Effector CD4-positive, alpha-beta T cell (primary cell): ENCODE data around the gene SLPI.

Experiments used
- DNase-seq: peaks from one replicate; pipeline ENCODE4 v3.0.0-alpha.2; 2020

SLPI gene

DNA sequence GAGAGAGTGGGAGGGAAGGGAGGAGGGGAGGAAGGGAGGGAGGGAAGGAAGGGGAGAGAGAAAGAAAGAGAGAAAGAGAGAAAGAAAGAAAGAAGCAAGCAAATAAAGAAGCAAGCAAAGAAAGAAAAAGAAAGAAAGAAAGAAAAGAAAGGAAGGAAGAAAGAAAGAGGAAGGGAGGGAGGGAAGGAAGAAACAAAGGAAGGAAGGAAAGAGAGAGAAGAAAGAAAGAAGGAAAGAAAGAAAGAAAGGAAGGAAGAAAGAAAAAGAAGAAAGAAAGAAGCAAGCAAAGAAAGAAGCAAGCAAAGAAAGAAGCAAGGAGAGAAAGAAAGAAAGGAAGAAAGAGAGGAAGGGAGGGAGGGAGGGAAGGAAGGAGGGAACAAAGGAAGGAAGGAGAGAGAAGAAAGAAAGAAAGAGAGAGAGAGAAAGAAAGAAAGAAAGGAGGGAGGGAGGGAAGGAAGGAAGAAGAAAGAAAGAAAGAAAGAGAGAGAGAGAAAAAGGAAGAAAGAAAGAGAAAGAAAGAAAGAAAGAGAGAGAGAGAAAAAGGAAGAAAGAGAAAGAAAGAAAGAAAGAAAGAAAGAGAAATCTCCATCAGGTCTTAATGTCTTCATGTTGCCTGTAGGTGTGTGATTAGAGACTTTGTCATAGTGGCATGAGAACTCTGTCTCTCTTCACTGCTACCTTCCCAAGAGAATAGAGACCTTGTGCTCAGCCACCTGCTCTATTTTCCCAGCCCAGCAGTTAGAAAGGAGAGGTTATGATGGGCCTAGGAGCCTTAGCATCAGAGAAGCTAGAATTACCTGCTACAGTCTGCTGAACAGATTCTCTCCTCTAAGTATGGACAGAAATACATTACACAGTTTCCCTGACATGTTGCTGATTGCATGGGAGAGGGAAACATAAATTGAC, 42.5 kb downstream of the SLPI start:
- no peak for DNase-seq

DNA sequence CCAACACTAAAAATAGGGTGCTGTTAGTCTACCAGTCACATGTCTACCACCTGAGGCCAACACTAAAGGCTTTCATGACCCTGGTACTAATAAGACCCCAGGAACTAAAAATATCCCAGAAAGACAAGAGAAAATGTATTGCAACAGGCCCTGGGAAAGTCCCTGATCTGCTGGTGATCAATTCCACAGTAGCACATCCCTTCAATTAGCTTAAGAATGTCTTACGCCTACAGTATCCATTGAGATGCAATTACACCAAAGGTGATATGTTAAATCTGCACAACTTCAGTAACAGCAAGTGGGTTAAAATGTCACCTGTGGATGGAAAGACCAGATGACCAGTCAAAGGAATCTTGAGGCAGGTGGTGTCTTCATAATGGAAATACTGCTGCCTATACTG, 44.4 kb downstream of the SLPI start:
- DNase-seq, result no peak

- no peak for DNase-seq
These were observed 47.6 kb downstream of the SLPI start, which contains the start of gene SEMG1 for GRCh38 chr20:45206725-45207124. Gene SEMG1, plus strand, starts transcription at chr20:45207033. Its CDS starts 21 bp downstream, at chr20:45207054.
